Measurements from ENCODE around the gene GMEB2.

The GMEB2 gene

DNA sequence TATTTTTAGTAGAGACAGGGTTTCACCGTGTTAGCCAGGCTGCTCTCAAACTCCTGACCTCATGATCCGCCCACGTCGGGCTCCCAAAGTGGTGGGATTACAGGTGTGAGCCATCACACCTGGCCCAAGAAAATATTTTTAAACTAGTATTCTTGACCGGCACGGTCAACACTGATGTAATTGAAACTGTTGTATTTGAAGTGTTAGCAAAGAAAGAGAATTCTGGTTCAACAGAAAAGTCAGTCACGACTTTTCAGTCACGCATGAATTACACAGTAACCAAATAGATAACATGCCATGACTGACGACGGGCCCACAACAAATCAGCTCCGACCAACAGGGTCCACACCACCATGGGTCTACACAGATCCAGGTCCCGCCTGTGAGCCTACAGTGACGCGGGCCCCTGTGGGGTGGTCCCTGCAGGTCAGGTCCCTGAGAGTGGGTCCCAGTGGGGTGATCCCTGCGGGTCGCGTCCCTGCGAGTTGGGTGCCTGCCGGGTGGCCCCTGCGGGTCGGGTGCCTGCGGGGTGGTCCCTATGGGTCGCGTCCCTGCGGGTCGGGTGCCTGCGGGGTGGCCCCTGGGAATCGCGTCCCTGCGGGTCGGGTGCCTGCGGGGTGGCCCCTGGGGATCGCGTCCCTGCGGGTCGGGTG is 1.0 kb downstream of the GMEB2 start:
- H2AFZ ChIP-seq (ENCODE audit: low read length), result peak overlapping the region; percentile 58
- H3K4me3 ChIP-seq (ENCODE audit: low read length), result peak overlapping the region; percentile 78
- H4K20me1 ChIP-seq (ENCODE audit: insufficient read depth, low read length), result peaks cover 4% of the 10 kb centered on the region; the same call in 1 of the 2 replicates
- no peaks in the 10 kb centered on the region for H3K4me1 ChIP-seq (ENCODE audit: low read length)
- DNase-seq, result peak; percentile 38
- peaks cover 65% of the 10 kb centered on the region for H3K79me2 ChIP-seq (ENCODE audit: low read length)
- no peaks in the 10 kb centered on the region for H3K9me3 ChIP-seq (replicated peaks; ENCODE audit: insufficient read depth, low read length)
- H3K9me2 ChIP-seq (replicated peaks; ENCODE audit: insufficient read depth, low read length), result no peaks in the 10 kb centered on the region
- H3K27ac ChIP-seq (ENCODE audit: low read length), result peak overlapping the region; percentile 68; the same call in 1 of the 2 replicates
- no peaks in the 10 kb centered on the region for H3K36me3 ChIP-seq (replicated peaks; ENCODE audit: insufficient read depth, low read length)
- H3K9ac ChIP-seq (ENCODE audit: low read length), result peak overlapping the region; percentile 98
- peak overlapping the region; percentile 99 for H3K4me2 ChIP-seq (ENCODE audit: low read depth, low read length)
- no peaks in the 10 kb centered on the region for H3K27me3 ChIP-seq (replicated peaks; ENCODE audit: insufficient read depth, low read length)
- no peaks in the 10 kb centered on the region for H3F3A ChIP-seq (ENCODE audit: insufficient read depth, low read length)
- TF ChIP-seq EZH2 (optimal IDR thresholded peaks at IDR 0.05; ENCODE audit: low read depth, low read length) (no peak), EZH2phosphoT487 (IDR thresholded peaks at IDR 0.05; ENCODE audit: low read length) (no peak)
- TF ChIP-seq, protein P1, sequence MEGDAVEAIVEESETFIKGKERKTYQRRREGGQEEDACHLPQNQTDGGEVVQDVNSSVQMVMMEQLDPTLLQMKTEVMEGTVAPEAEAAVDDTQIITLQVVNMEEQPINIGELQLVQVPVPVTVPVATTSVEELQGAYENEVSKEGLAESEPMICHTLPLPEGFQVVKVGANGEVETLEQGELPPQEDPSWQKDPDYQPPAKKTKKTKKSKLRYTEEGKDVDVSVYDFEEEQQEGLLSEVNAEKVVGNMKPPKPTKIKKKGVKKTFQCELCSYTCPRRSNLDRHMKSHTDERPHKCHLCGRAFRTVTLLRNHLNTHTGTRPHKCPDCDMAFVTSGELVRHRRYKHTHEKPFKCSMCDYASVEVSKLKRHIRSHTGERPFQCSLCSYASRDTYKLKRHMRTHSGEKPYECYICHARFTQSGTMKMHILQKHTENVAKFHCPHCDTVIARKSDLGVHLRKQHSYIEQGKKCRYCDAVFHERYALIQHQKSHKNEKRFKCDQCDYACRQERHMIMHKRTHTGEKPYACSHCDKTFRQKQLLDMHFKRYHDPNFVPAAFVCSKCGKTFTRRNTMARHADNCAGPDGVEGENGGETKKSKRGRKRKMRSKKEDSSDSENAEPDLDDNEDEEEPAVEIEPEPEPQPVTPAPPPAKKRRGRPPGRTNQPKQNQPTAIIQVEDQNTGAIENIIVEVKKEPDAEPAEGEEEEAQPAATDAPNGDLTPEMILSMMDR (IDR thresholded peaks at IDR 0.05; ENCODE audit: low read length), result no peak

GRCh38 chr20:63624486-63624885 is 2.4 kb downstream of the GMEB2 start:
- Histone ChIP-seq H4K20me1 (ENCODE audit: insufficient read depth, low read length) (peaks cover 4% of the 10 kb centered on the region; the same call in 1 of the 2 replicates), H3K9ac (ENCODE audit: low read length) (no peak overlapping the region), H3K9me2 (replicated peaks; ENCODE audit: insufficient read depth, low read length) (no peaks in the 10 kb centered on the region), H3K36me3 (replicated peaks; ENCODE audit: insufficient read depth, low read length) (no peaks in the 10 kb centered on the region), H3K4me2 (ENCODE audit: low read depth, low read length) (no peak overlapping the region), H3K4me3 (ENCODE audit: low read length) (no peak overlapping the region), H2AFZ (ENCODE audit: low read length) (no peak overlapping the region), H3K4me1 (ENCODE audit: low read length) (no peaks in the 10 kb centered on the region), H3K27ac (ENCODE audit: low read length) (no peak overlapping the region), H3K79me2 (ENCODE audit: low read length) (peaks cover 78% of the 10 kb centered on the region), H3F3A (ENCODE audit: insufficient read depth, low read length) (no peaks in the 10 kb centered on the region), H3K9me3 (replicated peaks; ENCODE audit: insufficient read depth, low read length) (no peaks in the 10 kb centered on the region), H3K27me3 (replicated peaks; ENCODE audit: insufficient read depth, low read length) (no peaks in the 10 kb centered on the region)
- TF ChIP-seq, protein P1 (IDR thresholded peaks at IDR 0.05; ENCODE audit: low read length), result no peak
- TF ChIP-seq EZH2phosphoT487 (IDR thresholded peaks at IDR 0.05; ENCODE audit: low read length), result no peak
- TF ChIP-seq EZH2 (optimal IDR thresholded peaks at IDR 0.05; ENCODE audit: low read depth, low read length), result no peak
- no peak for DNase-seq

DNA sequence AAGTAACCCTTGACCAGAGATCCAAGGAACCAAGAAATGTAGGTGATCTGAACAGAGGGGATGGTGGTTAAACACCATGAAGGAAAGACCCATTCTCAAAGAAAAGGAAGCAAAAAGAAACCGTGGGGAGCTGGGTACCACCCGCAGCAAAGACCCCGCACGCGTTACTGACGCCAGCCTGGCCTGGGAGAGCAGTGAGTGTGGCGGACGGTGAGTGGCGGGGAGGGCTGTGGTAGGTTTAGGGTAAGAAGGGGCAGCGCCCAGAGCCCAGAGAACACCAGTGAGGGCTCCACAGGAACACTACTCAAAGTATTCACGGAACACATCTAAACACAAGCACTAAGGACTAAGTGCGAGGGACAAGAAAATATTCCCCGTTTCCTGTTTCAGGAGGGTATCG is 4.2 kb downstream of the GMEB2 start:
- Histone ChIP-seq H3K9ac (ENCODE audit: low read length) (no peak overlapping the region), H3K79me2 (ENCODE audit: low read length) (peaks cover 86% of the 10 kb centered on the region), H3K36me3 (replicated peaks; ENCODE audit: insufficient read depth, low read length) (no peaks in the 10 kb centered on the region), H3K9me3 (replicated peaks; ENCODE audit: insufficient read depth, low read length) (no peaks in the 10 kb centered on the region), H3K9me2 (replicated peaks; ENCODE audit: insufficient read depth, low read length) (no peaks in the 10 kb centered on the region), H3K4me3 (ENCODE audit: low read length) (no peak overlapping the region), H3K27ac (ENCODE audit: low read length) (no peak overlapping the region), H4K20me1 (ENCODE audit: insufficient read depth, low read length) (peaks cover 4% of the 10 kb centered on the region; the same call in 1 of the 2 replicates), H3K4me2 (ENCODE audit: low read depth, low read length) (no peak overlapping the region), H3K4me1 (ENCODE audit: low read length) (no peaks in the 10 kb centered on the region), H3K27me3 (replicated peaks; ENCODE audit: insufficient read depth, low read length) (no peaks in the 10 kb centered on the region), H2AFZ (ENCODE audit: low read length) (no peak overlapping the region), H3F3A (ENCODE audit: insufficient read depth, low read length) (no peaks in the 10 kb centered on the region)
- DNase-seq, result no peak
- TF ChIP-seq EZH2 (optimal IDR thresholded peaks at IDR 0.05; ENCODE audit: low read depth, low read length) (no peak), EZH2phosphoT487 (IDR thresholded peaks at IDR 0.05; ENCODE audit: low read length) (no peak)
- TF ChIP-seq, protein P1 (IDR thresholded peaks at IDR 0.05; ENCODE audit: low read length), result no peak
